Femur (tissue), 1 donor: ENCODE measurements around the gene ZFP36L1.
A peak's percentile ranks its signal among the peaks of the same experiment; 100 is the strongest.

ENCODE experiments used
- DNase-seq: peaks from one replicate; pipeline ENCODE4 v3.0.0-alpha.2; 2017

ZFP36L1 gene

GRCh38 chr14:68815298-68816182 is 22.7 kb upstream of the ZFP36L1 start:
- no peak for DNase-seq

GRCh38 chr14:68814539-68815297 is 21.9 kb upstream of the ZFP36L1 start:
- peak; percentile 80 for DNase-seq

GRCh38 chr14:68814238-68814538 is 21.3 kb upstream of the ZFP36L1 start:
- DNase-seq = no peak

- DNase-seq = no peak
Observed at GRCh38 chr14:68813318-68813838, 20.5 kb upstream of the ZFP36L1 start.

GRCh38 chr14:68811171-68811570 is 18.3 kb upstream of the ZFP36L1 start:
- peak; percentile 38 for DNase-seq

GRCh38 chr14:68810173-68811153 is 17.6 kb upstream of the ZFP36L1 start:
- no peak for DNase-seq

GRCh38 chr14:68809524-68809923 is 16.7 kb upstream of the ZFP36L1 start:
- DNase-seq = no peak

GRCh38 chr14:68808696-68809480 is 16.0 kb upstream of the ZFP36L1 start:
- no peak for DNase-seq

GRCh38 chr14:68807987-68808386 is 15.1 kb upstream of the ZFP36L1 start:
- no peak for DNase-seq

GRCh38 chr14:68807148-68807600 is 14.3 kb upstream of the ZFP36L1 start:
- DNase-seq = peak; percentile 81

- peak; percentile 27 for DNase-seq
Observed at GRCh38 chr14:68806526-68807147, 13.8 kb upstream of the ZFP36L1 start.

GRCh38 chr14:68805414-68805813 is 12.5 kb upstream of the ZFP36L1 start:
- DNase-seq = no peak

GRCh38 chr14:68801631-68802030 is 8.8 kb upstream of the ZFP36L1 start:
- DNase-seq = no peak

- DNase-seq = no peak
Observed at GRCh38 chr14:68800953-68801352, 8.1 kb upstream of the ZFP36L1 start.

- DNase-seq = no peak
Observed at GRCh38 chr14:68800390-68800789, 7.5 kb upstream of the ZFP36L1 start.

- DNase-seq = no peak
Observed at GRCh38 chr14:68798621-68799020, 5.8 kb upstream of the ZFP36L1 start.

GRCh38 chr14:68797121-68797670 is 4.3 kb upstream of the ZFP36L1 start:
- DNase-seq = no peak

GRCh38 chr14:68796418-68797101 is 3.7 kb upstream of the ZFP36L1 start:
- DNase-seq = no peak

GRCh38 chr14:68795597-68796417 is 2.9 kb upstream of the ZFP36L1 start:
- DNase-seq = peak; percentile 92
